B cell (primary cell): ENCODE results near the gene CIT.
A peak's percentile ranks its signal among the peaks of the same experiment; 100 is the strongest.

Source experiments
- EZH2 ChIP-seq: IDR thresholded peaks from 2 replicates; pipeline ENCODE4 v1.6.1; 2012; ENCODE audit warnings: borderline replicate concordance, low read depth, mild to moderate bottlenecking, moderate library complexity, low read length; ENCODE audit not compliant: insufficient read depth, poor library complexity, severe bottlenecking
- TF ChIP-seq, protein P1 (sequence below): fragments of 200-600 bp; IDR thresholded peaks from one replicate; pipeline ENCODE4 v1.8.0; 2022; ENCODE audit warnings: antibody characterized with exemption, mild to moderate bottlenecking

DNA sequence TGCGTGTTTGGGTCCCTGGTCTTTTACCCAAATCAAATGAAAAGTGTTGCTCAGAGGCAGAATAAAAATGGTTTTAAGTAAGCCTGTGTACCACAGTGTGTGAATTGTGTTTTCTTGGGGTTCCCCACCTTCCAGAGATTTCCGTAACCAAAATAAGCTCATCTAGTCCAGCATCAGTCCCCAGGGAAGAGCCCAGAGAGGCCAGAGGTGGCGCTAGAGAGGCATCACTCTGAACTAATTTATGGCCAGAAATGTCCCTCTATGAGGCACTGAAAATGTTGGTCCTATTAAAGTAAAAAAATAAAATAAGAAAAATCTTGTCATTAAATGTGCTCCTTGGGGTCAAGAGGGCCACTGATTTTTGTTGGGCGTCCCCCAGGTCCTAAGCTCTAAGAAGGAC lies 234.1 kb downstream of the CIT start:
- TF ChIP-seq, protein P1, sequence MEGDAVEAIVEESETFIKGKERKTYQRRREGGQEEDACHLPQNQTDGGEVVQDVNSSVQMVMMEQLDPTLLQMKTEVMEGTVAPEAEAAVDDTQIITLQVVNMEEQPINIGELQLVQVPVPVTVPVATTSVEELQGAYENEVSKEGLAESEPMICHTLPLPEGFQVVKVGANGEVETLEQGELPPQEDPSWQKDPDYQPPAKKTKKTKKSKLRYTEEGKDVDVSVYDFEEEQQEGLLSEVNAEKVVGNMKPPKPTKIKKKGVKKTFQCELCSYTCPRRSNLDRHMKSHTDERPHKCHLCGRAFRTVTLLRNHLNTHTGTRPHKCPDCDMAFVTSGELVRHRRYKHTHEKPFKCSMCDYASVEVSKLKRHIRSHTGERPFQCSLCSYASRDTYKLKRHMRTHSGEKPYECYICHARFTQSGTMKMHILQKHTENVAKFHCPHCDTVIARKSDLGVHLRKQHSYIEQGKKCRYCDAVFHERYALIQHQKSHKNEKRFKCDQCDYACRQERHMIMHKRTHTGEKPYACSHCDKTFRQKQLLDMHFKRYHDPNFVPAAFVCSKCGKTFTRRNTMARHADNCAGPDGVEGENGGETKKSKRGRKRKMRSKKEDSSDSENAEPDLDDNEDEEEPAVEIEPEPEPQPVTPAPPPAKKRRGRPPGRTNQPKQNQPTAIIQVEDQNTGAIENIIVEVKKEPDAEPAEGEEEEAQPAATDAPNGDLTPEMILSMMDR = peak; percentile 32
- no peak for TF ChIP-seq EZH2
